ENCODE data around the gene XRCC4.

Gene XRCC4

DNA sequence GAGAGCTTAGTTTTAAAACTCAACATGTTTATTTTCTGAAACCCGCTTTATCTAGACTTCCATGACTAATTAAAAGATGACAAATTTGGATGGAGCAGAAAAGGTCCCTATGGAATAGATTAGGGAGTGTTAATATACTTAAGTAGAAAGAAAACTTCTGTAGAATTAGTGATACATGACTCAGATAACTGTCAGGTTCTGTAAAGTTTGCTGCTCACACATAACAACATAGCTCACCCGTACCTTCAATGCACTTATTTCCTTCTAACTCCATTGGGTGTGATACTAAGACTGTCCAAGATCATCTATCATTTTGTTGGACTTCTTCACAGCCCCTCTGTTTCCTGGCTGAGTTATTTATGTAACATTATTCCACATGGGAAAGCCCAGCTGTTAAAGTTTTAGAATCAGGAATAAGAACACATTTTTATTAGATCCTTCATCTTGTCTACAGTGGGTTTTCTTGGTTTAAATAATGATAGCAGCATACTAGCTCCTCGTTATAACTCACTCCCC is 27.9 kb upstream of the XRCC4 start:
- H3K36me3 ChIP-seq (ENCODE audit: control insufficient read depth in 2 of 2, insufficient read depth in 1 of 2, low read length in 2 of 2), result peaks cover 4 to 18% of the 10 kb centered on the region in 2 experiments; a peak in 2 of 3 replicates
- H3K4me3 ChIP-seq (ENCODE audit: low read depth, low read length), result no peak overlapping the region
- POLR2A ChIA-PET, result no interaction called here
- H3K9me3 ChIP-seq (ENCODE audit: control insufficient read depth, insufficient read depth, low read depth, low read length), result no peaks in the 10 kb centered on the region
- H3K27ac ChIP-seq (ENCODE audit: extremely low read depth, low read depth, low read length), result no peak overlapping the region
- TF ChIP-seq ZNF561 (tag by site-specific recombination; IDR thresholded peaks at IDR 0.05; ENCODE audit: borderline replicate concordance) (no peak), IKZF3 (tag by site-specific recombination; IDR thresholded peaks at IDR 0.05) (no peak)
- H3K4me1 ChIP-seq (ENCODE audit: control insufficient read depth, insufficient read depth, low read length), result no peaks in the 10 kb centered on the region
- CTCF ChIA-PET, result no interaction called here

- no peaks in the 10 kb centered on the region for H3K9me3 ChIP-seq (ENCODE audit: control insufficient read depth, insufficient read depth, low read depth, low read length)
- H3K4me1 ChIP-seq (ENCODE audit: control insufficient read depth, insufficient read depth, low read length), result no peaks in the 10 kb centered on the region
- H3K4me3 ChIP-seq (ENCODE audit: low read depth, low read length), result no peak overlapping the region
- POLR2A ChIA-PET, result interaction anchor here (0.6 to 1.3 kb wide), 2 partner anchors 45 to 71 kb away, joined by 4 read pairs; no protein-coding TSS in a partner anchor
- H3K27ac ChIP-seq (ENCODE audit: extremely low read depth, low read depth, low read length), result no peak overlapping the region
- TF ChIP-seq, protein P1, sequence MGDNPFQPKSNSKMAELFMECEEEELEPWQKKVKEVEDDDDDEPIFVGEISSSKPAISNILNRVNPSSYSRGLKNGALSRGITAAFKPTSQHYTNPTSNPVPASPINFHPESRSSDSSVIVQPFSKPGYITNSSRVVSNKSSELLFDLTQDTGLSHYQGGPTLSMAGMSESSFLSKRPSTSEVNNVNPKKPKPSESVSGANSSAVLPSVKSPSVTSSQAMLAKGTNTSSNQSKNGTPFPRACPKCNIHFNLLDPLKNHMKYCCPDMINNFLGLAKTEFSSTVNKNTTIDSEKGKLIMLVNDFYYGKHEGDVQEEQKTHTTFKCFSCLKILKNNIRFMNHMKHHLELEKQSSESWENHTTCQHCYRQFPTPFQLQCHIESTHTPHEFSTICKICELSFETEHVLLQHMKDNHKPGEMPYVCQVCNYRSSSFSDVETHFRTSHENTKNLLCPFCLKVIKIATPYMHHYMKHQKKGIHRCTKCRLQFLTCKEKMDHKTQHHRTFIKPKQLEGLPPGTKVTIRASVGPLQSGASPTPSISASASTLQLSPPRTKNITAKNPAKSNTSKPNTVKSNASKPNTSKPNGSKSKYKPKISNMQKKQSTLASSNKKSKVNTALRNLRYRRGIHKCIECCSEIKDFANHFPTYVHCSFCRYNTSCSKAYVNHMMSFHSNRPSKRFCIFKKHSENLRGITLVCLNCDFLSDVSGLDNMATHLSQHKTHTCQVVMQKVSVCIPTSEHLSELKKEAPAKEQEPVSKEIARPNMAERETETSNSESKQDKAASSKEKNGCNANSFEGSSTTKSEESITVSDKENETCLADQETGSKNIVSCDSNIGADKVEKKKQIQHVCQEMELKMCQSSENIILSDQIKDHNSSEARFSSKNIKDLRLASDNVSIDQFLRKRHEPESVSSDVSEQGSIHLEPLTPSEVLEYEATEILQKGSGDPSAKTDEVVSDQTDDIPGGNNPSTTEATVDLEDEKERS (tag by site-specific recombination; IDR thresholded peaks at IDR 0.05), result no peak
- TF ChIP-seq ZNF549 (tag by site-specific recombination; IDR thresholded peaks at IDR 0.05) (no peak), KLF8 (tag by site-specific recombination; IDR thresholded peaks at IDR 0.05) (no peak), HOXC10 (CRISPR knock-in tag; IDR thresholded peaks at IDR 0.05) (no peak), ZNF555 (tag by site-specific recombination; conservative IDR thresholded peaks at IDR 0.05) (no peak), ZNF626 (tag by site-specific recombination; IDR thresholded peaks at IDR 0.05) (no peak), ZNF140 (tag by site-specific recombination; IDR thresholded peaks at IDR 0.05) (no peak), WT1 (tag by site-specific recombination; IDR thresholded peaks at IDR 0.05) (no peak), ZNF223 (tag by site-specific recombination; IDR thresholded peaks at IDR 0.05) (no peak), ZNF280C (tag by site-specific recombination; IDR thresholded peaks at IDR 0.05) (no peak), ZNF341 (tag by site-specific recombination; IDR thresholded peaks at IDR 0.05; ENCODE audit: low read depth) (no peak)
- TF ChIP-seq, protein P2, sequence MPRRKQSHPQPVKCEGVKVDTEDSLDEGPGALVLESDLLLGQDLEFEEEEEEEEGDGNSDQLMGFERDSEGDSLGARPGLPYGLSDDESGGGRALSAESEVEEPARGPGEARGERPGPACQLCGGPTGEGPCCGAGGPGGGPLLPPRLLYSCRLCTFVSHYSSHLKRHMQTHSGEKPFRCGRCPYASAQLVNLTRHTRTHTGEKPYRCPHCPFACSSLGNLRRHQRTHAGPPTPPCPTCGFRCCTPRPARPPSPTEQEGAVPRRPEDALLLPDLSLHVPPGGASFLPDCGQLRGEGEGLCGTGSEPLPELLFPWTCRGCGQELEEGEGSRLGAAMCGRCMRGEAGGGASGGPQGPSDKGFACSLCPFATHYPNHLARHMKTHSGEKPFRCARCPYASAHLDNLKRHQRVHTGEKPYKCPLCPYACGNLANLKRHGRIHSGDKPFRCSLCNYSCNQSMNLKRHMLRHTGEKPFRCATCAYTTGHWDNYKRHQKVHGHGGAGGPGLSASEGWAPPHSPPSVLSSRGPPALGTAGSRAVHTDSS (tag by site-specific recombination; IDR thresholded peaks at IDR 0.05), result no peak
- CTCF ChIA-PET, result no interaction called here
- H3K36me3 ChIP-seq (ENCODE audit: control insufficient read depth in 2 of 2, insufficient read depth in 1 of 2, low read length in 2 of 2), result peaks cover 14 to 27% of the 10 kb centered on the region in 2 experiments
Measured at GRCh38 chr5:83050723-83051340, 26.5 kb upstream of the XRCC4 start.

DNA sequence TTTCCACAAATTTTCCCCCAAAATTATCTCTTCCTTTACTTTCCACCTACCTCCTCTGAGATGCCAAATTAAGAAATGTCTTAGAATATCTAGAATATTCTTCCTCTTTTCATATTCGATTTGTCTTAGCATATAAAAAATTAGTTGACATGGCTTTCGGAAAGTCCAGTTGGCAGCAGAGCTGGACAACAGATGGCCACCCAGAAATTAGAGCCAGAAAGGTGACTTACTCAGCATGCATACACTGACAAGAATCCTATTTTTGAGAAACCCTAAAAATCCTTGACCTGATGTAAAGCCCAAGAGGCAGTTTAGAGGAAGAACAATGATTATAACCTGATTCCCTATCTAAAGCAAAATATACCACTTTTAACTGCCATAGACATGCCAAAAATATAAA is 22.2 kb upstream of the XRCC4 start:
- CTCF ChIA-PET, result no interaction called here
- Histone ChIP-seq H3K4me1 (ENCODE audit: control insufficient read depth, insufficient read depth, low read length) (peaks cover 5% of the 10 kb centered on the region), H3K27ac (ENCODE audit: extremely low read depth, low read depth, low read length) (no peak overlapping the region), H3K4me3 (ENCODE audit: low read depth, low read length) (no peak overlapping the region), H3K36me3 (ENCODE audit: control insufficient read depth in 2 of 2, insufficient read depth in 1 of 2, low read length in 2 of 2) (peaks cover 14 to 47% of the 10 kb centered on the region in 2 experiments), H3K9me3 (ENCODE audit: control insufficient read depth, insufficient read depth, low read depth, low read length) (no peaks in the 10 kb centered on the region)
- POLR2A ChIA-PET, result no interaction called here
- TF ChIP-seq GFI1B (tag by site-specific recombination; IDR thresholded peaks at IDR 0.05) (no peak), ZBTB20 (tag by site-specific recombination; IDR thresholded peaks at IDR 0.05) (no peak)
